ENCODE results near the gene ERVK3-1. TPM values are rescaled to one million over a fixed set of nuclear protein-coding genes. Genes with fewer than 3 reads are reported as not detected.

Gene ERVK3-1
- total and polyA plus RNA-seq, 2 of the 13 experiments (the other 11 are each of a cell fraction or from before 2014, with no cell fraction given), result 28.5 to 38.7 TPM

DNA sequence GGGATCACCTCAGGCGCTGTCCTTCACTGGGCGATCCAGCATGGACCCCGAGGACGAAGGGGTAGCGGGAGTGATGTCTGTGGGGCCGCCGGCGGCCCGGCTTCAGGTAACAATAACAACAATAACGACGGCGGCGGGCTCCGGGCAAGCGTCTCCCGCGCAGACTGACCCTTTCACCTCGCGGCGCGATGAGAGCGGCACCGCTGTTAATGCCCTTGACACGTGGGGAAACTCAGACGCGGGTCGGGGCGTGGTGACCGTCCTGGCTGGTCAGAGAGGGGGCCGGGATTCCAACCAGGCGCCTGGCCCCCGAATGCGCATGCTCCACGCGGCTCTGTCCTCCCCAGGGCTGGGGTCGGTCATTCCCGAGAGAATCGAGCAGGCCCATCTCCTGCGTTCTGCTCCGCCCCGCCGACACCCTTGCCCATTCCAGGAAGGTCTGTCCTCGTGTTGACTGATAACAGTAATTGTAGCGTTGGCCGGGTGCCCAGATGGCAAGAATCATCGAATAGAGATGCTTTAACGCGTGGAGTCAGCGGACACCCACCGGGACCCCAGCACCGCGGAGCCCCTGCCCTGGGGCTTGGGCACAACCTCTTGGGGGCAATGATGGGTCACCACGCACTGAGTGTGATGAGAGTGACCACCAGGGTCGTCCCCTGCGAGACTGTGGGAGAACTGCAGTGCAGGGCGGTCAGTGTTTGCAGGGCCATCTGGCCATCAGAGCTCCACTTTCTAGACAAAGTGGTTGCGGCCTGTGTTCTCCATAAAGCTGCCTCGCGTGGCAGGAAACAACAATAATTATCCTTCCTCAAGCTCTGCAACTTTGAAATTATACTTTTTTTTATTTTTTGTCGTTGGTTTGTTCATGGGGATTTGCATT, 25.9 kb upstream of the ERVK3-1 start (continued):
- TF ChIP-seq SP2 (CRISPR knock-in tag; IDR thresholded peaks at IDR 0.05) (no peak), FOXO1 (CRISPR knock-in tag; IDR thresholded peaks at IDR 0.05) (no peak), HDAC2 (CRISPR knock-in tag; IDR thresholded peaks at IDR 0.05) (no peak; the same call in 1 of the 2 replicates), ZNF598 (CRISPR knock-in tag; IDR thresholded peaks at IDR 0.05; ENCODE audit: borderline replicate concordance) (peak; percentile 87; the same call in 1 of the 2 replicates), ZNF605 (CRISPR knock-in tag; IDR thresholded peaks at IDR 0.05) (peak; percentile 61; the same call in 1 of the 2 replicates), ZNF724P (CRISPR knock-in tag; IDR thresholded peaks at IDR 0.05; ENCODE audit: borderline replicate concordance) (no peak), ZNF703 (CRISPR knock-in tag; IDR thresholded peaks at IDR 0.05; ENCODE audit: borderline replicate concordance) (no peak; the same call in 1 of the 2 replicates), SPEN (CRISPR knock-in tag; IDR thresholded peaks at IDR 0.05; ENCODE audit: low read depth) (peak; percentile 64), CCAR2 (optimal IDR thresholded peaks at IDR 0.05; ENCODE audit: low read depth, low read length) (no peak)
- TF ChIP-seq, protein P1, sequence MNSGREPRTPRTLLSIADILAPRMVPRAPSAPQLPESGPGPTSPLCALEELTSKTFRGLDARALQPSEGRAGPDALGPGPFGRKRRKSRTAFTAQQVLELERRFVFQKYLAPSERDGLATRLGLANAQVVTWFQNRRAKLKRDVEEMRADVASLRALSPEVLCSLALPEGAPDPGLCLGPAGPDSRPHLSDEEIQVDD (CRISPR knock-in tag; IDR thresholded peaks at IDR 0.05; ENCODE audit: borderline replicate concordance), result no peak
- TF ChIP-seq, protein P2, sequence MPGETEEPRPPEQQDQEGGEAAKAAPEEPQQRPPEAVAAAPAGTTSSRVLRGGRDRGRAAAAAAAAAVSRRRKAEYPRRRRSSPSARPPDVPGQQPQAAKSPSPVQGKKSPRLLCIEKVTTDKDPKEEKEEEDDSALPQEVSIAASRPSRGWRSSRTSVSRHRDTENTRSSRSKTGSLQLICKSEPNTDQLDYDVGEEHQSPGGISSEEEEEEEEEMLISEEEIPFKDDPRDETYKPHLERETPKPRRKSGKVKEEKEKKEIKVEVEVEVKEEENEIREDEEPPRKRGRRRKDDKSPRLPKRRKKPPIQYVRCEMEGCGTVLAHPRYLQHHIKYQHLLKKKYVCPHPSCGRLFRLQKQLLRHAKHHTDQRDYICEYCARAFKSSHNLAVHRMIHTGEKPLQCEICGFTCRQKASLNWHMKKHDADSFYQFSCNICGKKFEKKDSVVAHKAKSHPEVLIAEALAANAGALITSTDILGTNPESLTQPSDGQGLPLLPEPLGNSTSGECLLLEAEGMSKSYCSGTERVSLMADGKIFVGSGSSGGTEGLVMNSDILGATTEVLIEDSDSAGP (CRISPR knock-in tag; IDR thresholded peaks at IDR 0.05; ENCODE audit: borderline replicate concordance), result peak; percentile 85
- TF ChIP-seq, protein P3, sequence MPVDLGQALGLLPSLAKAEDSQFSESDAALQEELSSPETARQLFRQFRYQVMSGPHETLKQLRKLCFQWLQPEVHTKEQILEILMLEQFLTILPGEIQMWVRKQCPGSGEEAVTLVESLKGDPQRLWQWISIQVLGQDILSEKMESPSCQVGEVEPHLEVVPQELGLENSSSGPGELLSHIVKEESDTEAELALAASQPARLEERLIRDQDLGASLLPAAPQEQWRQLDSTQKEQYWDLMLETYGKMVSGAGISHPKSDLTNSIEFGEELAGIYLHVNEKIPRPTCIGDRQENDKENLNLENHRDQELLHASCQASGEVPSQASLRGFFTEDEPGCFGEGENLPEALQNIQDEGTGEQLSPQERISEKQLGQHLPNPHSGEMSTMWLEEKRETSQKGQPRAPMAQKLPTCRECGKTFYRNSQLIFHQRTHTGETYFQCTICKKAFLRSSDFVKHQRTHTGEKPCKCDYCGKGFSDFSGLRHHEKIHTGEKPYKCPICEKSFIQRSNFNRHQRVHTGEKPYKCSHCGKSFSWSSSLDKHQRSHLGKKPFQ (CRISPR knock-in tag; IDR thresholded peaks at IDR 0.05; ENCODE audit: insufficient replicate concordance), result no peak
- TF ChIP-seq, protein P4, sequence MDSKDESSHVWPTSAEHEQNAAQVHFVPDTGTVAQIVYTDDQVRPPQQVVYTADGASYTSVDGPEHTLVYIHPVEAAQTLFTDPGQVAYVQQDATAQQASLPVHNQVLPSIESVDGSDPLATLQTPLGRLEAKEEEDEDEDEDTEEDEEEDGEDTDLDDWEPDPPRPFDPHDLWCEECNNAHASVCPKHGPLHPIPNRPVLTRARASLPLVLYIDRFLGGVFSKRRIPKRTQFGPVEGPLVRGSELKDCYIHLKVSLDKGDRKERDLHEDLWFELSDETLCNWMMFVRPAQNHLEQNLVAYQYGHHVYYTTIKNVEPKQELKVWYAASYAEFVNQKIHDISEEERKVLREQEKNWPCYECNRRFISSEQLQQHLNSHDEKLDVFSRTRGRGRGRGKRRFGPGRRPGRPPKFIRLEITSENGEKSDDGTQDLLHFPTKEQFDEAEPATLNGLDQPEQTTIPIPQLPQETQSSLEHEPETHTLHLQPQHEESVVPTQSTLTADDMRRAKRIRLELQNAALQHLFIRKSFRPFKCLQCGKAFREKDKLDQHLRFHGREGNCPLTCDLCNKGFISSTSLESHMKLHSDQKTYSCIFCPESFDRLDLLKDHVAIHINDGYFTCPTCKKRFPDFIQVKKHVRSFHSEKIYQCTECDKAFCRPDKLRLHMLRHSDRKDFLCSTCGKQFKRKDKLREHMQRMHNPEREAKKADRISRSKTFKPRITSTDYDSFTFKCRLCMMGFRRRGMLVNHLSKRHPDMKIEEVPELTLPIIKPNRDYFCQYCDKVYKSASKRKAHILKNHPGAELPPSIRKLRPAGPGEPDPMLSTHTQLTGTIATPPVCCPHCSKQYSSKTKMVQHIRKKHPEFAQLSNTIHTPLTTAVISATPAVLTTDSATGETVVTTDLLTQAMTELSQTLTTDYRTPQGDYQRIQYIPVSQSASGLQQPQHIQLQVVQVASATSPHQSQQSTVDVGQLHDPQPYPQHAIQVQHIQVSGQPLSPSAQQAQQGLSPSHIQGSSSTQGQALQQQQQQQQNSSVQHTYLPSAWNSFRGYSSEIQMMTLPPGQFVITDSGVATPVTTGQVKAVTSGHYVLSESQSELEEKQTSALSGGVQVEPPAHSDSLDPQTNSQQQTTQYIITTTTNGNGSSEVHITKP (CRISPR knock-in tag; IDR thresholded peaks at IDR 0.05; ENCODE audit: low read depth), result 0 out of 2 replicates have a peak, but pooled peaks have one; percentile 22
- TF ChIP-seq, protein P5, sequence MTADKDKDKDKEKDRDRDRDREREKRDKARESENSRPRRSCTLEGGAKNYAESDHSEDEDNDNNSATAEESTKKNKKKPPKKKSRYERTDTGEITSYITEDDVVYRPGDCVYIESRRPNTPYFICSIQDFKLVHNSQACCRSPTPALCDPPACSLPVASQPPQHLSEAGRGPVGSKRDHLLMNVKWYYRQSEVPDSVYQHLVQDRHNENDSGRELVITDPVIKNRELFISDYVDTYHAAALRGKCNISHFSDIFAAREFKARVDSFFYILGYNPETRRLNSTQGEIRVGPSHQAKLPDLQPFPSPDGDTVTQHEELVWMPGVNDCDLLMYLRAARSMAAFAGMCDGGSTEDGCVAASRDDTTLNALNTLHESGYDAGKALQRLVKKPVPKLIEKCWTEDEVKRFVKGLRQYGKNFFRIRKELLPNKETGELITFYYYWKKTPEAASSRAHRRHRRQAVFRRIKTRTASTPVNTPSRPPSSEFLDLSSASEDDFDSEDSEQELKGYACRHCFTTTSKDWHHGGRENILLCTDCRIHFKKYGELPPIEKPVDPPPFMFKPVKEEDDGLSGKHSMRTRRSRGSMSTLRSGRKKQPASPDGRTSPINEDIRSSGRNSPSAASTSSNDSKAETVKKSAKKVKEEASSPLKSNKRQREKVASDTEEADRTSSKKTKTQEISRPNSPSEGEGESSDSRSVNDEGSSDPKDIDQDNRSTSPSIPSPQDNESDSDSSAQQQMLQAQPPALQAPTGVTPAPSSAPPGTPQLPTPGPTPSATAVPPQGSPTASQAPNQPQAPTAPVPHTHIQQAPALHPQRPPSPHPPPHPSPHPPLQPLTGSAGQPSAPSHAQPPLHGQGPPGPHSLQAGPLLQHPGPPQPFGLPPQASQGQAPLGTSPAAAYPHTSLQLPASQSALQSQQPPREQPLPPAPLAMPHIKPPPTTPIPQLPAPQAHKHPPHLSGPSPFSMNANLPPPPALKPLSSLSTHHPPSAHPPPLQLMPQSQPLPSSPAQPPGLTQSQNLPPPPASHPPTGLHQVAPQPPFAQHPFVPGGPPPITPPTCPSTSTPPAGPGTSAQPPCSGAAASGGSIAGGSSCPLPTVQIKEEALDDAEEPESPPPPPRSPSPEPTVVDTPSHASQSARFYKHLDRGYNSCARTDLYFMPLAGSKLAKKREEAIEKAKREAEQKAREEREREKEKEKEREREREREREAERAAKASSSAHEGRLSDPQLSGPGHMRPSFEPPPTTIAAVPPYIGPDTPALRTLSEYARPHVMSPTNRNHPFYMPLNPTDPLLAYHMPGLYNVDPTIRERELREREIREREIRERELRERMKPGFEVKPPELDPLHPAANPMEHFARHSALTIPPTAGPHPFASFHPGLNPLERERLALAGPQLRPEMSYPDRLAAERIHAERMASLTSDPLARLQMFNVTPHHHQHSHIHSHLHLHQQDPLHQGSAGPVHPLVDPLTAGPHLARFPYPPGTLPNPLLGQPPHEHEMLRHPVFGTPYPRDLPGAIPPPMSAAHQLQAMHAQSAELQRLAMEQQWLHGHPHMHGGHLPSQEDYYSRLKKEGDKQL (CRISPR knock-in tag; IDR thresholded peaks at IDR 0.05; ENCODE audit: low read depth), result no peak
